ENCODE data around the gene SELENOO.
"Not testable (repeated sequence)": the region's sequence is repeated elsewhere in the genome, so short reads cannot be mapped to it uniquely, and the experiment has no call there.

SELENOO gene

DNA sequence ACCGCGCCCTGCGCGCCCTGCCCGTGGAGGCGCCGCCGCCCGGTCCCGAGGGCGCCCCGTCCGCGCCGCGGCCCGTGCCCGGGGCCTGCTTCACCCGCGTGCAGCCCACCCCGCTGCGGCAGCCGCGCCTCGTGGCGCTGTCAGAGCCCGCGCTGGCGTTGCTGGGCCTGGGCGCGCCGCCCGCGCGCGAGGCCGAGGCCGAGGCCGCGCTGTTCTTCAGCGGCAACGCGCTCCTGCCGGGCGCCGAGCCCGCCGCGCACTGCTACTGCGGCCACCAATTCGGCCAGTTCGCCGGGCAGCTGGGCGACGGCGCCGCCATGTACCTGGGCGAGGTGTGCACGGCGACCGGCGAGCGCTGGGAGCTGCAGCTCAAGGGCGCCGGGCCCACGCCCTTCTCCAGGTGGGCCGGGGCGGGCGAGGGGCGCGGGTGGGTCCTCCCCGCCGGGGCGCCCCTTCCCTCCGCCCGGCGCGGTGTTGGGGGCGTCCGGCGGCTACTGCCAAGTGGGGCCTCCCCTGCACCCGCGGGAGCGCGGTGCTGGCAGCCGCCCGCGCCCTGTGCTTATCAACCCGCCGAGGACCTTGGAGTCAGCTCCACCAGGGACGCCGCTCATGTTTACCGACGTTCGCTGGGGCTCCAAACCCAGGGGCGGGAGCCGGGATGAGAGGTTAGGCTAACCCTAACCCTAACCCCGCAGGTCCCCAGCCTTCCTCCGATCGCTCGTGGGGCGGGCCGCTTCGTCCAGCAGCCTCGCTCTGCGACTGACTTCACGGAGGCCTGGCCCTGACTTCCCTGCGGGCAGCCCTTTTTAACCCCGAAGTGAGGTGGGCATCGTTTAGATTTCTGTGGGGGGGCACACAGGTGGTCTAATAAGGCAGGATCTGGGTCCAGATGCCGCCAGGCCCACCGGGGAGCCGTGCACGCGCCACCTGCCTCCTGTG, 649 bp downstream of the SELENOO start:
- peak in 1 of 2 donors; percentile 25 for DNase-seq

DNA sequence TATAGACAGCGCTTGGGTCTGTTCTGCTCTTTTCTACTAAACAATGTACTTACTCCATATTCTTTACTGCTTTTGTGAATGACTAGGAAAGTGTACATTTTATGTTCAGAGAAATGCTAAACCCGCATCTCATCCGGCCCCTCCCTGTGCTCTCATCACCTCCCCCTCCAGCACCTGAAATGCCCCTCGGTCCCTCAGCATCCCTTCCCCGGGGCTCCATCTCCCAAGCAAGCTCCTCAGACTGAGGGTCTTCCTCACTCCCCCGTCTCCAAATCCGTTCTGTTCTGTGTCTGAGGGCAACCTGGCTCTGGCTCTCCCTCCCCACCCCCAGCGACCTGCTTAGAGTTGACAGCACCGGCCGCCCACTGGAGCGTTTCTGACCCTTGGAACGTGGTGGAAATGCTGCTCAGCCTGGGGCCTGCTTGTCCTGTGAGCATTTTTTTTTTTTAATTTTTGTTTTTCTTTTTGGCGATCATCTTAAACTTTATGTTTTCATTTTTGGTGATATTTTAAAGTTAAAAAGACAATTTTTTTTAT, 1.4 kb downstream of the SELENOO start:
- DNase-seq, result no peak

DNA sequence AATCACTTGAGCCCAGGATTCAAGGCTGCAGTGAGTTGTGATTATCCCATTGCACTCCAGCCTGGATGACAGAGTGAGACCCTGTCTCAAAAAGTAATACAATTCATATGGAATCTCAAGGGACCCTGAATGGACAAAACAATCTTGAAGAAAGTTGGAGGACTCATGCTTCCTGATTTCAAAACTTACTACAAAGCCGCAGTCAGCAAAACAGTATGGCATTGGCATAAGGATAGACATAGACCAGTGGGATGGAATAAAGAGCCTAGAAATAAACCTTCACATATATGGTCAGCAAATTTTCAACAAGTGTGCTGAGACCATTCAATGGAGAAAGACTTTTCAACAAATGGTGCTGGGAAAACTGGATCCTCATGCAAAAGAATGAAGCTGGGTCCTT, 2.5 kb downstream of the SELENOO start:
- no peak for DNase-seq

DNA sequence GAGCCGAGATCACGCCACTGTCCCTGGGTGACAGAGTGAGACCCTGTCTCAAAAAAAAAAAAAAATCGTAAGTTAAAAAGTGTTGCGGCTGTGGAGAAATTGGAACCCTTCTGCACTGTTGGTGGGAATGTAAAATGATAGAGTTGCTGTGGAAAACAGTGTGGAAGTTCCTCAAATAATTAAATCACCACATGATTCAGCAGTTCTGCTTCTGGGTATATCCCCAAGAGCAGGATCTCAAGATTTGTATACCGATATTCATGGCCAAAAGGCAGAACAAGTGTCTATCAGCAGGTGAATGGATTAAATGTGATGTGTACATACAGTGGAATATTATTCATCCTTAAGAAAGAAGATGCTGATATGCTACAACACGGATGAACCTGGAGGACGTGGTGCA, 3.8 kb downstream of the SELENOO start:
- DNase-seq, result no peak

DNA sequence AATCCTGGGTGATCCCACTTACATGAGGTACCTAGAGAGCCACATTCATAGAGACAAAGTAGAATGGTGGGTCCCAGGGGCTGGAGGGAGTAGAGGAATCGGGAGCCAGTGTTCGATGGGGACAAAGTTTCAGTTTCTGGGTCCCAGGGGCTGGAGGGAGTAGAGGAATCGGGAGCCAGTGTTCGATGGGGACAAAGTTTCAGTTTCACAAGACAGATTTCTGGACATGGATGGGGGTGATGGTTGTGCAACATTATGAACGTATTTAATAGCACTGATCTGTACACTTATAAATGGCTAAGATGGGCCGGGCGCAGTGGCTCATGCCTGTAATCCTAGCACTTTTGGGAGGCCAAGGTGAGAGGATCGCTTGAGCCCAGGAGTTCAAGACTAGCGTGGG, 4.2 kb downstream of the SELENOO start:
- not testable (repeated sequence) for DNase-seq

DNA sequence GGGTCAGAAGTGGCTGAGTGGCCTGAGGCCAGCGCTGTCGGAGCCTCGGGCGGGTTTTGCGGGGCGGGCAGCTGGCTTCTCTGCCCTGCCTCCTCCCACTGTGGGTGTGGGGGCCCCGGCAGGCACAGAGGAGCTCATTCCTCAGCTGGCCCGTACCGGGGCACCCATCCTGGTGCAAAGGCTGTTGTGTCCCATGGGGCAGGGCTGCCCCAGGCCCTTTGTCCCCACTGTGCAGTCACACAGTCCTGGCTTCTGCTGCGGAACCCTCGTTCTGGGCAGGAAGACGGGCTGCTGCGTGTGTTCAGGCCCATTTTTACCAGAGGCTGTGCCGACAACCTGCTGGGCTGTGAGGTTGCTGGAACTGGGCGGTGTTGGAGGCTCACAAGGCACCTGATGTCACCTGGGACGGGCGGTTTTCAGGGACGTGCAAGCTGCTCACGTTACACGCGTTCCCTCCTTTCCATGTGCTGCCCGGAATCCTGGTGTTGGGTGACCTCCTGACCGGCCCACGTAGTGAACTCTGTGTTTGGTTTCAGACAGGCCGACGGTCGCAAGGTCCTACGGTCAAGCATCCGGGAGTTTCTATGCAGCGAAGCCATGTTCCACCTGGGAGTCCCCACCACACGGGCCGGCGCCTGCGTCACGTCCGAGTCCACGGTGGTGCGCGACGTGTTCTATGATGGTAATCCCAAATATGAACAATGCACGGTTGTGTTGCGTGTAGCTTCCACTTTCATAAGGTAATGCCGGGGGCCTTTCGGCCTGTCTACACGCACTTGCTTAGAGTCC, 5.2 kb downstream of the SELENOO start:
- no peak for DNase-seq

DNA sequence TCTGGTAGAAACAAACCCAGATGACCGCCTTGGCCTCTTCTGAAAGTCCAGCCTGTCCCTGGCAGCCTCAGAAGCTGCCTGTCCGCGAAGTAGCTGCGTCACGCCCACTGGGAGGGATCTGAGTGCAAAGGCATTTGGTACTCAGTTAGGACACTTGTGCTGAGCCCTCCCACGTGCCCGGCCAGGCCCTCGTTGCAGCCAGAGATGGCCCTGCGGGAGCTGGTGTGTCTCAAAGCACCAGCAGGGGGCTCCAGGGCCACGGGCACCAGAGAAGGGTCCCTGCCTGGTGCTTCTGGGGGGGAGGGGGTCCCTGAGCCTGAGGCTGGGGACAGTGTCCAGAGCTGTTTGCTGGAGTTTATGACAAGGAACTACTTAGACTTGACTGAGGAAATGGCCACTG, 5.8 kb downstream of the SELENOO start:
- no peak for DNase-seq

DNA sequence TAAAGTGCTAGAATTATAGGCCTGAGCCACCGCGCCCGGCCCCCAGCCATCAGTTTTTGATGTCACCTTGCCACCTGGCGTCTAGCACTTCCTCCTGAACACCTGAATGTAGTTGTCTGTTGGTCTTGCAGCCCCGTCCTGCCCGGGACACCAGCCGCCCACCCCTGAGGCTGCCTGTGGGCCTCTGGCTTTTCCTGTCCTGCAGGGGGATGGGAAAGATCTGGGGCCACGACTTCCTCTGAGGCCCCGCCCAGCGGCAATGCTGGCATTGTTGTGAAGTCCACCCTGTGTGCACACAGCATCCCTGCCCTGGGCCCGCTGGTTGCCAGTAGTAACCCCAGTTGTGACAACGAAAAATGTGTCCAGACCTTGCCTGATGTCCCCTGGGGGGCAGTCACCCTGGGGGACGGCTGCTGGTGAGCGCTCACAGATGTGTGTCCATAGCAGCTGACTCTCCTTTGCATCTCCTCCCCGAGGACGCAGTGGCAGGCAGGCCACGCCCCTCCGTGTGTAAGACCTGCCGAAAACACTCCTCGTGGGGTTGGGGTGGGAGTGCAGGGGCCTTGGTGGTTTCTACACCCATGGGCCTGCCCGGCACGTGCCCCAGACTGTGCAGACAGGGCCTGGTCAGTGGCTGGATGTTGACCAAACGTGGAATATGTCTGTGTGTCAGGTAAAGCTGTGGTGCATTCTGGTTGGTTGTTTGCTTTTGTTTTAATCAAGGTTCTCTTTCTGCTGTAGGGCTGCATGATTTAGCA, 6.8 kb downstream of the SELENOO start:
- DNase-seq, result no peak

DNA sequence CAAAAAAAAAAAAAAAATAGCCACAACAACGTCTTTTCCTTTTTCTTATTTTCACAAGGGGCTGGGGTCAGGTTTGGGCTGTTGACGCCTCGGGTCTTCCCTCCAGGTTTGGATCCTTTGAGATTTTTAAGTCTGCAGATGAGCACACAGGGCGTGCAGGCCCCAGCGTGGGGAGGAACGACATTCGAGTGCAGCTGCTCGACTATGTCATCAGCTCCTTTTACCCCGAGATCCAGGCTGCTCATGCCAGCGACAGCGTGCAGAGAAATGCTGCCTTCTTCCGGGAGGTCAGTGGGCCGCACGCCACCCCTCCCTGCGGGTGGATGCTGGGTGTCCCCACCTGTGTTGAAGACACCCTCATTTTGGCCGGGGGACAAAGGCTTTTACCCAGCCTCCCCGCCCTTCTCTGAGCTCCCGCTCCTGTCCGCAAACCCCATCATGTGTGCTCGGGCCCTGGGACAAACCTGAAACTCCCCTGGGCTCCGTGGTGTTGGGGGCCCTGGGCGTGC, 7.7 kb downstream of the SELENOO start:
- no peak for DNase-seq

DNA sequence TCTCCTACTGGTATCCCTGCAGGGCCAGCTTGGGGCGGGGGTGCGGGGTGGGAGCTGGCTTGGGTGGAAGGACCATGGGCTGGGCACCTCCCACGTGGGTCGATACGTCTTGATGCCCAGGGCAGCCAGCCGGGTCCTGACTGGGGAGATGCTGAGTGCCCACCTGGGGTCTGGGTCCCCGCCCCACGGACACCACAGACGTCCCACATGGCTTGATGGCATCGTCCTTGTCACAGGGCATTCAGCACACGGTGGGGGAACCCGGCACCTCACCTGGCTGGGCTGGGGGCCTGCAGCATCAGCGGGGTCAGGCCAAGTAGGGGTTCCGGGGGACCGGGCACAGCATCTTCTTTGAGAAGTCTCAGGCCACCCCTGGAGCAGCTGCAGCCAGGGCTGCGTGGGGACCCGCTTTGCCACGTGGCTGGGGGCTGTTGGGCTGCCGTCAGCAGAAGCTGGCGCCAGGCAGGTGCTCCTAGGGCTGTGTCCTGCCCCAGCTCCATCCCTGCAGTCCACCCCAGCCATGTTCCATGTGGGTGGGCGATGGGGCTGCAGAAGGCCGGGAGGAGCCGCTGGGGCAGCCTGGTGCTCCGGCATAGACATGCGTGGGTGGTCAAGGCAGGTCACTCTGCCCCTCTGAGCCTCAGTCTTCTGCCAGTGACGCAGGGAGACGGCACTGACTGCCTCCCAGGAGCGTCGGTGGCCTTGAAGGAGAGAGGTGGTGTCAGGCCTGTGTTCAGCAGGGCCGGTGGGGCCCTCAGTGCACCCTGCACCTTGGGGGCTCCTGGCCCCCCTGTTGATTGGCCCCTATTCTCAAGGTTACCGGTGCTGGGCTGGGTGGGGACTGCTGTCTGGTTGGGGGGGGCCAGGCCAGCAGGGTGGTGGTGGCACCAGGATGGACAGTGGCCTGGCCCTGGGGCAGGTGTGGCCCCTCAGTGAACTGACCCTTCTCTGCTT, 8.4 kb downstream of the SELENOO start:
- DNase-seq, result no peak

DNA sequence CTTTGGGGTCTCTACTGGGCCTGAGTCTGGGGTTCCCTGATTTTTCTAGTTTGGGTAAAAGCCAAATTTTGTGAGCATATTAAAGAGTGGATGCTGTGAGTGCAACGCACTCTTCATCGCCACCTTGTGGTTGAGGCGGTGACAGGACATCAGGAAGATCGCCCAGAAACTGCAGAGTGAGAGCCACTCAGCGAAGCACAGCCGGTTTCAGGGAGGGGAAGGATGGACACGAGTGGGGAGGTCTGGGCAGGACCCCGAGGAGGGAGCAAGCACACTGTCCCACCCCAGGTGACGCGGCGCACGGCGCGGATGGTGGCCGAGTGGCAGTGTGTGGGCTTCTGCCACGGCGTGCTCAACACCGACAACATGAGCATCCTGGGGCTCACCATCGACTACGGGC, 9.1 kb downstream of the SELENOO start:
- DNase-seq, result peak; percentile 76 to 78

DNA sequence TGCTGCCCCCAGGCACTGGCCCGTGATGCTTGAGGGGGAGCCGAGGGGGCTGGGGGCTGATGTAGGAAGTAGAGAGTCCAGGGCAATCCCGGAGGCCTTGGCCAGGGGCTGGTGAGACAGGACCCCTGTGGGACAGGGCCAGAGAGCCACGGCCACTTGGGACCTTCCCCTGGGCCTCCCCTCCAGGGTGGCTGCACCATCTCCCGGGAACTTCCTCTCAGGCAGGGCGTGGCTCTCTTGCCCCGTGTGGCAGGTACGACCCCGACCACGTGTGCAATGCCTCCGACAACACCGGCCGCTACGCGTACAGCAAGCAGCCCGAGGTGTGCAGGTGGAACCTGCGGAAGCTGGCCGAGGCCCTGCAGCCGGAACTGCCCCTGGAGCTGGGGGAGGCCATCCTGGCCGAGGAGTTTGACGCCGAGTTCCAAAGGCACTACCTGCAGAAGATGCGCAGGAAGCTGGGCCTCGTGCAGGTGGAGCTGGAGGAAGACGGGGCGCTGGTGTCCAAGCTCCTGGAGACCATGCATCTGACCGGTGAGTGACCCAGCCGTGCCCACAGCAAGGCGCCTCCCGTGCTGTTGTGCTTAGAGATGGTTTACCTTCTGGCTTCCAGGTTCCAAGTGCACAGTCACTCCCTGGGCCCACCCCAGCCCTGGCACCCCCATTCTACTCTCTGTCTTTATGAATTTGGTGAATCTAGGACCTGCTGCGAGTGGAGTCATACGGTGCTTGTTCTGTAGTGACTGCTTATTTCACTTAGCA, 9.7 kb downstream of the SELENOO start:
- DNase-seq, result no peak

DNA sequence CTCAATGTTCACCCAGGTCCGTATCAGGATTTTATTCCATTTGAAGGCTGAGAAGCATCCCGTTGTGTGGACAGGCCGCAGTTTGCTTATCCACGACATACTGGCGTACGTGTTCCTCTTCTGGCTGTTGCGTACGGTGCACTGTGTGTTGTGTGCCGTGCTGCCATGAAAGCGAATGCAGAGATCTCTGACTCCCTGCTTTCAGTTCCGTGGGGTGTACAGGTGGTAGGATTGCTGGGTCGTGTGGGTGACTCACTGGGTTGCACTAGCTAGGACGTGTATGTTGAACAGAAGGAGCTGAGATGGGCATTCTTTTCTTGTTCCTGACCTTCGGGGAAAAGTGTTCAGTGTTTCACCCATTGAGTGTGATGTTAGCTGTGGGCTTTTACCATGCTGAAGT, 10.3 kb downstream of the SELENOO start:
- DNase-seq, result no peak

DNA sequence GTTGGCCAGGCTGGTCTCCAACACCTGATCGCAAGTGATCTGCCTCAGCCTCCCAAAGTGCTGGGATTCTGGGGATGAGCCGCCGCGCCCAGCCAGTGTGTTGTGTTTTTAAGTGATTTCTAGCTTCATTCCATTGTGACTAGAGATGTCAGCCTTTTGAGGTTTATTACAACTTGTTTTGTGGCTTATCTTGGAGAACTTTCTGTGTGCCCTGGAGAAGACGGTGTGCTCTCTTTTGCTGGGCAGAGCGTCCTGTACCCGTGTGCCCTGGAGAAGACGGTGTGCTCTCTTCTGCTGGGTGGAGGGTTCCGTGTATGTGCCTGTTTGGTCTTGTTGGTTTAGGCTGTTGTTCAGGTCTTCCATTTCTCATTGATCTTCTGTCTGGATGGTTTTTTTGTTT, 12.5 kb downstream of the SELENOO start:
- DNase-seq, result no peak

DNA sequence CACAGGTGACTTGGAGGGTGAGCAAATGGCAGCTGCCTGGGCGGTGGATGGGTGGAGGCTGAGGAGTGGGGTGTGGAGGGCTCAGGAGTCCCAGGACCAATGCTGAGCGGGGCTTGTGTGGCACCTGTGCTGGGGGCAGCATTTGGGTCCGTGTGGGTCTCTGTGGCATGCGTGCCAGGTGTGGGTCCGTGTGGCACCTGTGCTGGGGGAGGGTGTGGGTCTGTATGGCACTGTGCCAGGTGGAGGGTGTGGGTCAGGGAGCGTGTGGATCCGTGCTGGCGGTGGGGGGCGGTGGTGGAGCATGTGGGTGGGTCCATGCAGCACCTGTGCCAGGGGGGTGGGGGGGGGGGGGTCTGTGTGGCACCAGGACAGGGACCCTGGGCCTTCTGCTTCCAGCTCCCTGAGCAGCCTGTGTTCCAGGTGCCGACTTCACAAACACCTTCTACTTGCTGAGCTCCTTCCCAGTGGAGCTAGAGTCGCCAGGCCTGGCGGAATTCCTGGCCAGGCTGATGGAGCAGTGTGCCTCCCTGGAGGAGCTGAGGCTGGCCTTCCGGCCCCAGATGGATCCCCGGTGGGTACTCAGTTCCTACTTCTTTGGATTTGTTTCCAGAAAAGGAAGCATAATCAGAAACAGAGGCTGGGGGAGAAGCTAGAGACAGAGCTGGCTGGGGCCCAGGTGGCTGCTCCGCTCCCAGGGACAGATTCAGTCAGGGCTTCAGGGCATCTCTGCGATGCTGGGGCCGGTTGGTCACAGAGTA, 14.7 kb downstream of the SELENOO start:
- DNase-seq, result no peak

DNA sequence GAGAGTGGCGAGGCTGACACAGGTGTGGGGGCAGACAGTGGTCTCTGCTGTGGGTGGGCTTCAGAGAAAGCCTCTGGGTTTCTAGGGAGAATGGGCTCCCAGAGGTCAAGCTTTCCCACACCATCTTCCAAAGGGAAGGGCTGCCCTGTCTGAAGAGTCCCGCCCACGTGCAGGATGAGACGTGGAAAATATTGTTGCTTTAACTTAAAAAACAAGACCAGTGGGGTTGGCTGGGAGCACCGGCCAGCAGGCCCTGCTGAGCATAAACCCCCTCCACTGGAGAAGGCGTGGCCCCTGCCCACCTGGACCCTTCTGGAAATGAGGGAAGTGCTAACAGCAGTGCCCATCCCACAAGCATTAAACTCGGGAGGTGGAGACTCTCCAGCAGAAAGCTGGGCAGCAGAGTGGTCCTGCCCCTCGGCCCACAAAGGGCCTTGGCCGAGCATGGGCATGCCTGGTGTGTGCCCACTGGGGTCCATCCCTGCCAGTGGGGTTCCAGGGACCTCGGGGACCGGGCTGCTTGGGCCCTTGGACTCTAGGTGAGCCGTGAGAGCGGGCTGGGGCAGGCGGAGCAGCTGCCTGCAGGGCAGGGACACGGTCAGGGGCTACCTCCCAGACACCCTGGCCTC, 15.4 kb downstream of the SELENOO start:
- no peak for DNase-seq

DNA sequence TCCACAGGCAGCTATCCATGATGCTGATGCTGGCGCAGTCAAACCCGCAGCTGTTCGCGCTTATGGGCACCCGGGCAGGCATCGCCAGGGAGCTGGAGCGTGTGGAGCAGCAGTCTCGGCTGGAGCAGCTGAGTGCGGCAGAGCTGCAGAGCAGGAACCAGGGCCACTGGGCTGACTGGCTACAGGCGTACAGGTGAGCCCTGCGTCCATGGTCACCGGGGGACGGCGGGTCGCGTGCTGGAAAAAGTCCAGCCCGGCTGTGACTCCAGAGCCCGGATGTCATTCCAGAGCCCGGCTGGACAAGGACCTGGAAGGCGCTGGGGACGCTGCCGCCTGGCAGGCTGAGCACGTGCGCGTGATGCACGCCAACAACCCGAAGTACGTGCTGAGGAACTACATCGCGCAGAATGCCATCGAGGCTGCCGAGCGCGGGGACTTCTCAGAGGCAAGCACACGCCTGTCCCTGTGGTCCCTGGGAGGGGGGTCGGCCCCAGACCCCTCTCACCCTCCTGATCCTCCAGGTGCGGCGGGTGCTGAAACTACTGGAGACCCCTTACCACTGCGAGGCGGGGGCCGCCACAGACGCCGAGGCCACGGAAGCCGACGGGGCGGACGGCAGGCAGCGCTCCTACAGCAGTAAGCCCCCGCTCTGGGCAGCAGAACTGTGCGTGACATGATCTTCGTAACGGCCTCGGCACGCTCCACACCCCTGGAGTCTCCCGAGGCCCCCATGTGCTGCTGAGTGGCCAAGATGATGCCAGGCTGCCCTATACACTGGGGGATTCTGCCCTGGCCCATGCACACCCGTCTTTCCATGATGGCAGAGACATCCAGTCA, 16.1 kb downstream of the SELENOO start:
- no peak for DNase-seq

DNA sequence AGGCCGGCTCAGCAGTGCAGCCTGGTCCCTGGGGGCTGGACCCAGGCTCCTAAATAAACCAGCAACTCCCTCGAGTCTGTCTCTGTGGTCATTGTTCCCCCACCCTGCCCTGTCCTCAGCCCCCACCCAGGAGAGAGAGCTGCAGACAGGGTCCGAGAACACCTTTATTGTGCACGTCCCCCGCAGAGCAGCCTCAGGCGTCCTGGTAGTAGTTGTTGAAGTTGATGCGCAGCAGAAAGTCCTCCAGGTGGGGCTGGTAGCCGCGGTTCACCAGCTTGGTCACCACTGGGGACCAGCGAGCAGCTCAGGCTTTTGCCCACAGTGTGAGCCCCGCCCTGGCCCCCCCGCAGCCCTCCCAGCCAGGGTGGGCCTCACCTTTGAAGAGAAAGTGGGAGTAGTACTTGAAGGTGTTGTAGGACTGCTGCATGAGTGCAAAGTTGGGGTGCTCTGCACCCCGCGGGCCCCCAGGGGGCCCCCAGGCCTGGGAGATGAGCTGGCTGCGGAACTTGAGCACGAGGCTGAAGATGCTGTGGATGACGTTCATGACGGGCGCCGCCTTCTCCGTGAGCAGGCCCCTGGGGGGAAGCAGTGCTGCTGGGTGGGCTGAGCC, 16.8 kb downstream of the SELENOO start:
- no peak for DNase-seq
